GM19025 (cell line): ENCODE results near the gene INTS6.

Source experiments
- ATAC-seq: cut with Tn5 transposase; IDR thresholded peaks from one replicate; pipeline ENCODE4 v1.9.1; 2021; ENCODE audit warnings: mild to moderate bottlenecking, low read depth, moderate library complexity; ENCODE audit not compliant: unreplicated experiment

The INTS6 gene

GRCh38 chr13:51457086-51457815, 4.4 kb upstream of the INTS6 start:
- no peak for ATAC-seq

DNA sequence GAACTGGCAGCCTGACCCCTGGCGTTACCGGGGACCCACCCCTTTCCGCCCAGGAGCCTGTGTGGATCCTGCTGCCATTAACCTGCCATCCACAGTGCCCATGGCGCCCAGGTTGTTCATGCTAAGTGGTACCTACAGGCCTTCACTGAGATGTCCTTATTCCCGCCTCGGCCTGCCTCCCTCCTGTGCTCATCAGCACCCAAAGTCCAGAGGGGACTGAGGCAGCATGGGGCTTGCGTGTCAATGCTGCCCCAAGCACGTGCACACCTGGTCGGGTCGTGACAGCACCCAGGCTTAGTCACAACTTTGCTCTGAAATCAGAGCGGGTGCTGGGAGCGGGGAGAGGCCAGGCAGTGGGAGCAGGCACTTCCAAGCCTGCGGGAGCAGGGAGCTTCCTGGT, 3.7 kb upstream of the INTS6 start:
- ATAC-seq: no peak

DNA sequence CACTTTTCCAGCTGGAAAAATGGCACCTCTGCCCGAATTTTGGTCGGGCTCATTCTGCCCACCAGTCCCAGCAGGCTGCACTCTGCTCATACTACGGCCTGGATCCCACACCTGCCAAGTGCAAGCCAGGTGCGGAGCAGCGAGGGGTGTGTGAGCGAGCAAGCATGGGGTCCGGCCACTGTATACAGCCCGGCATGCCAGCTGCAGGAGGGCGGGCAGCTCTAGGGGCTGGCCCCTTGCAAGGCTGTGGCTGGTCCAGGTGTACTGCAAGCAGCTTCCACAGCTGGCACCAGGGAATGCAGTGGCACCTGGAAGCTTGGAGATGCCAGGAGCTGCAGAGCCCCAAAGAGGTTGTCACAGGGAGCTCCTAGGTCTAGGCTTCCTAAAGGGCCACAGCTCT, 2.7 kb upstream of the INTS6 start:
- no peak for ATAC-seq

- ATAC-seq: no peak
These were observed 1.3 kb upstream of the INTS6 start for GRCh38 chr13:51453959-51454703.

GRCh38 chr13:51453207-51453958, 547 bp upstream of the INTS6 start:
- ATAC-seq: peak; percentile 43

- peak; percentile 23 for ATAC-seq
These were observed 1.1 kb downstream of the INTS6 start for GRCh38 chr13:51451467-51452360.

GRCh38 chr13:51451134-51451466, 1.7 kb downstream of the INTS6 start:
- ATAC-seq: no peak

DNA sequence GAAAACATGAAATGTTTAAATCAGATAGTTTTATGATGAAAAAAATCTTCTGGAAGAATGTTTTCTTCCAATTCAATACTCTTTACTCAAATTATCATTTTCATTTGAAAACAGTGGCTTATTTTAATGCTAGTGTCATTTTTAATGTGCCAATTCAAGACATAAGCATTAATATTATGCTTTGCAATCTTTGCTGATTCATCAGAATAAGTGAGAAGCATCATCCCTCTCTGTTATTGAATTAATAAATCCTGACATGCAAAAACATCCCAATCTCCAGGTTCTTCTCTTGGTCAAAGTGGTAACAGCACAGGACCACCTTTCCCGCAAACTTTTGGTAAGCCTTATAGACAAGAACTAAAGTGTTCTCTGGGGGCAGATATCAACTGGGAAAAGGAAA, 3.8 kb downstream of the INTS6 start:
- ATAC-seq: no peak

GRCh38 chr13:51444922-51445321, 7.9 kb downstream of the INTS6 start:
- ATAC-seq: no peak

- ATAC-seq: no peak
These were observed 12.5 kb downstream of the INTS6 start for GRCh38 chr13:51440381-51440780.

DNA sequence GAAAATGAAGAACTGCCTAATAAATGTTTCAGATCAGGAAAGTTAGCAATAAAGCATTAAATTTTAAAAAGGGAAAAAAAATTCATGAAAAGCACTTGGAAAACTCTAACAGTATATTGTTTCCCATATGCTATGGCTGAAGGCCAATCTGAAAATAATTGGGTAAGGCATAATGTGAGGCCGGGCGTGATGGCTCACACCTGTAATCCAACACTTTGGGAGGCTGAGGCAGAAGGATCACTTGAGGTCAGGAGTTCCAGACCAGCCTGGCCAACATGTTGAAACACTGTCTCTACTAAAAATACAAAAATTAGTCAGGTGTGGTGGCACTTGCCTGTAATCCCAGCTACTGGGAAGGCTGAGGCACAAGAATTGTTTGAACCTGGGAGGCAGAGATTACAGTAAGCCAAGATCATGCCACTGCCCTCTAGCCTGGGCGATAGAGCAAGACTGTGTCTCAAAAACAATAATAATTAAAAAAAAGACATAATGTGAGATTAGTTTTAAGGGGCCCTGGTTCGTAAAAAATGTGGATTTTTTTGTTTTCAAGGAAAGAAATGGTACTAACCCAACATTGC, 15.2 kb downstream of the INTS6 start:
- ATAC-seq: no peak

DNA sequence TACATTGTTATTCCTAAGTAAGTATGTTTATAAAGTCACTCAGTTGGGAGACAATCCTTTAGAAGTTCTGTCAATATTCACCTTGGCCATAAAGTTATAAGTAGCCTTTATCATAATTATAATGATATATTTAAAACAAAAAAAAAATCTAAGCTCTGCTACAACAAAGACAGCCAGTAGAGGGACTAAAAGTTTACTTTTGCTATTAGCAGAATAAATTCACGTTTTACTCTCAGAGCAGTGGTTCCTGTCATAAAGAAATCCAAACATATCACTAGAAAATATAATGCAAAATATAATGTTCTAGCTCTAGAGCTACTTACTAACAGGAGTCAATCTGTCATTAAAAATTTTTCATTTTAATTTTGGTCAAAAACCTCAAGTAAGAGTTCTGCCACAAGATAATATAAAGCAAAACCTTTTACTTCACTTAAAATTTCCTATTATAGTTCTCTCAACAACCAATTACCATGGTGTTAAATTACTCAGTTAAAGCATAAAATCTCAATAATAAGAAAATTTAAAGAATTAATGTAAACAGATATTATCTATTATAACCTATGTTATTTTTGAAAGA, 17.7 kb downstream of the INTS6 start:
- no peak for ATAC-seq

DNA sequence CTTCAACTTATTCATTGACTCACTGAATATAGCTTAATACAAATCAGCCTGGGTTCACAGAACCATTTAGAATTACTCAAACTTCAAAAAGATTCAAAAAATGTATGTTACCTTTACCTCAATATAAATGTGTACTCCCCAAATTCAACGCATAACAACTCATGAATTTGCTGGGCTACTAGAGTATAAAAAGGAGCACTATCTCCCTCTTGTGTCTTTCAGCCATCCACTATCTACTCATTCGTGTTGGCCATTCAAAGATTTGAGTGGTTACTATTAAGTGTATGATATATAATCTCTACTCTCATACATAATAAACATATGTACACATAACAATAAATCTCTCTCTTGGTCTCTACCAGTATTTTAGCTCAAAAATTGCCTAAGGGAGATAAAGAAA, 20.3 kb downstream of the INTS6 start:
- no peak for ATAC-seq

GRCh38 chr13:51426982-51427381, 25.9 kb downstream of the INTS6 start:
- no peak for ATAC-seq

DNA sequence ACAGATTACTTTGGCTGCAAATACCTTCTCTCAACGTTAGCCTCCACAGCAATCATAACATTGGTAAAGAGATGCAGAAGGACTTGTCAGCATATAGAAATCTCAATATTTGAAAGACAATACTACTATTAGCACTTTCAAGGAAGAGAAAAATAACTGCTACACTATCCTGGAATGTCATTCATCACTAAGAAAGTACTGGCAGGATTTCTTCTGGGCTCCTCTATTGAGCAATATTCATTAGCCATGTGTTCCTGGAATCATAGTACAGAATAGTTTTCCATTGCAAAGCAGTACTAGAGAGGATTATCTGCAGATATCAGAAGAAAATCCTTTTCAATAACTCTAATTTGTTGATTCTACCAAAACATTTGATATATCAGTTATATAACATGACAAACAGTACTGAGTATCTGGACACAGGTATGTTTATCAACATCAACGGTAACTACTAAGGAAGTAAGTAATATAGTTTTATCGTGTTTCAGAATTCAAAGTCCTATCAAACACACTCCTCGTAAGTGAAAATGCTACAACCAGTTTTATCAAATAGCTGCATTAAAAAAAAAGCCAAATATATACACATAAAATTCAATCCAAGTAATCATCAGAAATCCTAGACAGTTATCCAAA, 27.3 kb downstream of the INTS6 start:
- no peak for ATAC-seq

DNA sequence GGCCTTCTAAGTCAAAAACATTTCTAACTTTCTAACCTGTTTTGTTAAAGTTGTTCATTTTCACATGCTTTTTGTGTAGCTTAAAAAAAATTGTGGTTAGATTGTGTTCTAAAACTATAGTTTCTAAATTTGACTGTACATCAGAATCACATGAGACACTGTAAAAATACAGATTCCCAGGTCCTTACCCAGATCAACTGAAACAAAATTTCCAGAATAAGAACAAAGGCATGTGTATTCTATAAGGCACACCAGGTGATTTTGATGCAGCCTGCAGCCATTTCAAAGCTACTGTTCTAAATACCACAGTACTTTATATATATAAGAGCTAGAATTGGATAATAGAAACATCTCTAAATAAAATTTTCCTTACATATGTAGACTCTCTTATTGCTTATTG, 29.1 kb downstream of the INTS6 start:
- ATAC-seq: no peak

DNA sequence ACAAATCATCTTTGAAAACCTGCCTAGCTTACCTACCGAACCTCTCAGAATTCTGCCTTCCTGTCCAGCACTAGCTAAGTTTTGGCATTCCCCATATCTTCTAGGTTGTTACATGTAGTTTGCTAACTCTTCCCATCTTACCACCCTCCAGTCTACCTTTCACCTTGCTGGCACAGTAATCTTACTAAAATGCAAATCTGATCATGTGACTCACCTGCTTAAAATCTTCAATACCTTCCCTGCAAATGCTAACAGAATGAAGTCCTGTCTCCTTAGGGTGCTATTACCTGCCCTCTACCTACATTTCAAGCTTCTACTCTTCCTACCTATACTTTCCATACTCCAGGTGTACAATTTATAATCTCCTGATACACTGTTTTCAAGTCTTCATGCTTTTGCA, 30.4 kb downstream of the INTS6 start:
- no peak for ATAC-seq

GRCh38 chr13:51420681-51421490, 31.9 kb downstream of the INTS6 start:
- no peak for ATAC-seq
